GM23338 (cell line): ENCODE measurements around the gene SLC4A4.

Source experiments
- CREB1 ChIP-seq: fragments of 250-450 bp; sonication (Bioruptor Pico); IDR thresholded peaks from 2 replicates; pipeline ENCODE4 v1.5.0; 2020; ENCODE audit warnings: low read depth, mild to moderate bottlenecking, moderate library complexity
- EZH2 ChIP-seq: fragments of 200-600 bp; sonication (generic); IDR thresholded peaks from one replicate; pipeline ENCODE4 v1.8.0; 2017; ENCODE audit warnings: antibody characterized with exemption, mild to moderate bottlenecking, low read depth; ENCODE audit not compliant: unreplicated experiment
- EZH2phosphoT487 ChIP-seq: fragments of 200-600 bp; sonication (generic); IDR thresholded peaks from one replicate; pipeline ENCODE4 v1.8.1; 2018; ENCODE audit warnings: antibody characterized with exemption; ENCODE audit not compliant: unreplicated experiment
- JUNB ChIP-seq: IDR thresholded peaks from one replicate; pipeline ENCODE4 v1.6.1; 2016; ENCODE audit warnings: antibody characterized with exemption; ENCODE audit not compliant: unreplicated experiment
- NANOG ChIP-seq: IDR thresholded peaks from 2 replicates; pipeline ENCODE4 v1.6.1; 2016; ENCODE audit warnings: antibody characterized with exemption, borderline replicate concordance
- POLR2AphosphoS5 ChIP-seq: IDR thresholded peaks from 2 replicates; pipeline ENCODE4 v1.6.1; 2016; ENCODE audit warnings: antibody characterized with exemption, low read depth
- STAT1 ChIP-seq: IDR thresholded peaks from one replicate; pipeline ENCODE4 v1.6.1; 2016; ENCODE audit warnings: antibody characterized with exemption; ENCODE audit not compliant: unreplicated experiment
- ZNF114 ChIP-seq: fragments of 250-450 bp; sonication (Bioruptor Pico); IDR thresholded peaks from 2 replicates; pipeline ENCODE4 v1.5.0; 2020; ENCODE audit warnings: mild to moderate bottlenecking, moderate library complexity
- ZNF331 ChIP-seq: fragments of 250-450 bp; sonication (Bioruptor Pico); IDR thresholded peaks from 2 replicates; pipeline ENCODE4 v1.5.0; 2020; ENCODE audit warnings: low read depth, mild to moderate bottlenecking, moderate library complexity
- TF ChIP-seq, protein P1 (sequence below), 2 experiments: fragments of 200-600 bp in 1 of 2; sonication (generic) in 1 of 2; conservative IDR thresholded peaks; 2 replicates each; pipeline versions ENCODE4 v1.5.1 to v1.6.1; 2016 to 2017; ENCODE audit warnings: antibody characterized with exemption in 2 of 2, low read depth in 2 of 2, mild to moderate bottlenecking in 2 of 2, moderate library complexity in 1 of 2
- TF ChIP-seq, protein P2 (sequence below): IDR thresholded peaks from one replicate; pipeline ENCODE4 v1.6.1; 2018; ENCODE audit warnings: antibody characterized with exemption; ENCODE audit not compliant: unreplicated experiment
- TF ChIP-seq, protein P3 (sequence below): IDR thresholded peaks from 2 replicates; pipeline ENCODE4 v1.6.1; 2016; ENCODE audit warnings: antibody characterized with exemption
- TF ChIP-seq, protein P4 (sequence below): fragments of 250-450 bp; sonication (Bioruptor Pico); IDR thresholded peaks from 2 replicates; pipeline ENCODE4 v1.5.0; 2020; ENCODE audit warnings: mild to moderate bottlenecking, moderate library complexity

DNA sequence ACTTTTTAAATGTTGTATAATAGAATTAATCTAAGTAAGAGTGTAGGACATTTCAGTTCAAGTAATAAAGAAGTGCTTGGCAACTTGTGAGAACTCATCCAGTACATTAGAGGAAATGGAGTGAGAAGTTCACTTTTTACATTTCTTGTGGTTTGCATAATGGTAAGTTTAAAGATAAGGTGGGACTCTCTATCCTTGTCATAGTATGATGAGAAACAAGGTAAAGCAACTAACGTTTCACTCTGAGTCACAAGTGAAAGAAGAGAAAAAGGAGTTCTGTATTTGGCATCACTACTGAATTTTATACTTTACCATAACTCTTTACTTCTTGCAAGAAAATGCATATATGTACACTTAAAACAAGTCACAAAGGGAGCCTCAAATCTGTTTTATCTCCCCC is 219.4 kb downstream of the SLC4A4 start:
- TF ChIP-seq, protein P1, sequence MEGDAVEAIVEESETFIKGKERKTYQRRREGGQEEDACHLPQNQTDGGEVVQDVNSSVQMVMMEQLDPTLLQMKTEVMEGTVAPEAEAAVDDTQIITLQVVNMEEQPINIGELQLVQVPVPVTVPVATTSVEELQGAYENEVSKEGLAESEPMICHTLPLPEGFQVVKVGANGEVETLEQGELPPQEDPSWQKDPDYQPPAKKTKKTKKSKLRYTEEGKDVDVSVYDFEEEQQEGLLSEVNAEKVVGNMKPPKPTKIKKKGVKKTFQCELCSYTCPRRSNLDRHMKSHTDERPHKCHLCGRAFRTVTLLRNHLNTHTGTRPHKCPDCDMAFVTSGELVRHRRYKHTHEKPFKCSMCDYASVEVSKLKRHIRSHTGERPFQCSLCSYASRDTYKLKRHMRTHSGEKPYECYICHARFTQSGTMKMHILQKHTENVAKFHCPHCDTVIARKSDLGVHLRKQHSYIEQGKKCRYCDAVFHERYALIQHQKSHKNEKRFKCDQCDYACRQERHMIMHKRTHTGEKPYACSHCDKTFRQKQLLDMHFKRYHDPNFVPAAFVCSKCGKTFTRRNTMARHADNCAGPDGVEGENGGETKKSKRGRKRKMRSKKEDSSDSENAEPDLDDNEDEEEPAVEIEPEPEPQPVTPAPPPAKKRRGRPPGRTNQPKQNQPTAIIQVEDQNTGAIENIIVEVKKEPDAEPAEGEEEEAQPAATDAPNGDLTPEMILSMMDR (conservative IDR thresholded peaks at IDR 0.05; ENCODE audit: low read depth in 2 of 2), result no peak
- TF ChIP-seq POLR2AphosphoS5 (no peak), EZH2 (no peak), EZH2phosphoT487 (no peak), CREB1 (CRISPR knock-in tag) (no peak), JUNB (no peak), STAT1 (no peak), ZNF331 (CRISPR knock-in tag) (no peak), ZNF114 (CRISPR knock-in tag) (no peak), NANOG (no peak)
- TF ChIP-seq, protein P2, sequence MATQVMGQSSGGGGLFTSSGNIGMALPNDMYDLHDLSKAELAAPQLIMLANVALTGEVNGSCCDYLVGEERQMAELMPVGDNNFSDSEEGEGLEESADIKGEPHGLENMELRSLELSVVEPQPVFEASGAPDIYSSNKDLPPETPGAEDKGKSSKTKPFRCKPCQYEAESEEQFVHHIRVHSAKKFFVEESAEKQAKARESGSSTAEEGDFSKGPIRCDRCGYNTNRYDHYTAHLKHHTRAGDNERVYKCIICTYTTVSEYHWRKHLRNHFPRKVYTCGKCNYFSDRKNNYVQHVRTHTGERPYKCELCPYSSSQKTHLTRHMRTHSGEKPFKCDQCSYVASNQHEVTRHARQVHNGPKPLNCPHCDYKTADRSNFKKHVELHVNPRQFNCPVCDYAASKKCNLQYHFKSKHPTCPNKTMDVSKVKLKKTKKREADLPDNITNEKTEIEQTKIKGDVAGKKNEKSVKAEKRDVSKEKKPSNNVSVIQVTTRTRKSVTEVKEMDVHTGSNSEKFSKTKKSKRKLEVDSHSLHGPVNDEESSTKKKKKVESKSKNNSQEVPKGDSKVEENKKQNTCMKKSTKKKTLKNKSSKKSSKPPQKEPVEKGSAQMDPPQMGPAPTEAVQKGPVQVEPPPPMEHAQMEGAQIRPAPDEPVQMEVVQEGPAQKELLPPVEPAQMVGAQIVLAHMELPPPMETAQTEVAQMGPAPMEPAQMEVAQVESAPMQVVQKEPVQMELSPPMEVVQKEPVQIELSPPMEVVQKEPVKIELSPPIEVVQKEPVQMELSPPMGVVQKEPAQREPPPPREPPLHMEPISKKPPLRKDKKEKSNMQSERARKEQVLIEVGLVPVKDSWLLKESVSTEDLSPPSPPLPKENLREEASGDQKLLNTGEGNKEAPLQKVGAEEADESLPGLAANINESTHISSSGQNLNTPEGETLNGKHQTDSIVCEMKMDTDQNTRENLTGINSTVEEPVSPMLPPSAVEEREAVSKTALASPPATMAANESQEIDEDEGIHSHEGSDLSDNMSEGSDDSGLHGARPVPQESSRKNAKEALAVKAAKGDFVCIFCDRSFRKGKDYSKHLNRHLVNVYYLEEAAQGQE, result no peak
- TF ChIP-seq, protein P3, sequence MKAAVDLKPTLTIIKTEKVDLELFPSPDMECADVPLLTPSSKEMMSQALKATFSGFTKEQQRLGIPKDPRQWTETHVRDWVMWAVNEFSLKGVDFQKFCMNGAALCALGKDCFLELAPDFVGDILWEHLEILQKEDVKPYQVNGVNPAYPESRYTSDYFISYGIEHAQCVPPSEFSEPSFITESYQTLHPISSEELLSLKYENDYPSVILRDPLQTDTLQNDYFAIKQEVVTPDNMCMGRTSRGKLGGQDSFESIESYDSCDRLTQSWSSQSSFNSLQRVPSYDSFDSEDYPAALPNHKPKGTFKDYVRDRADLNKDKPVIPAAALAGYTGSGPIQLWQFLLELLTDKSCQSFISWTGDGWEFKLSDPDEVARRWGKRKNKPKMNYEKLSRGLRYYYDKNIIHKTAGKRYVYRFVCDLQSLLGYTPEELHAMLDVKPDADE, result no peak
- TF ChIP-seq, protein P4, sequence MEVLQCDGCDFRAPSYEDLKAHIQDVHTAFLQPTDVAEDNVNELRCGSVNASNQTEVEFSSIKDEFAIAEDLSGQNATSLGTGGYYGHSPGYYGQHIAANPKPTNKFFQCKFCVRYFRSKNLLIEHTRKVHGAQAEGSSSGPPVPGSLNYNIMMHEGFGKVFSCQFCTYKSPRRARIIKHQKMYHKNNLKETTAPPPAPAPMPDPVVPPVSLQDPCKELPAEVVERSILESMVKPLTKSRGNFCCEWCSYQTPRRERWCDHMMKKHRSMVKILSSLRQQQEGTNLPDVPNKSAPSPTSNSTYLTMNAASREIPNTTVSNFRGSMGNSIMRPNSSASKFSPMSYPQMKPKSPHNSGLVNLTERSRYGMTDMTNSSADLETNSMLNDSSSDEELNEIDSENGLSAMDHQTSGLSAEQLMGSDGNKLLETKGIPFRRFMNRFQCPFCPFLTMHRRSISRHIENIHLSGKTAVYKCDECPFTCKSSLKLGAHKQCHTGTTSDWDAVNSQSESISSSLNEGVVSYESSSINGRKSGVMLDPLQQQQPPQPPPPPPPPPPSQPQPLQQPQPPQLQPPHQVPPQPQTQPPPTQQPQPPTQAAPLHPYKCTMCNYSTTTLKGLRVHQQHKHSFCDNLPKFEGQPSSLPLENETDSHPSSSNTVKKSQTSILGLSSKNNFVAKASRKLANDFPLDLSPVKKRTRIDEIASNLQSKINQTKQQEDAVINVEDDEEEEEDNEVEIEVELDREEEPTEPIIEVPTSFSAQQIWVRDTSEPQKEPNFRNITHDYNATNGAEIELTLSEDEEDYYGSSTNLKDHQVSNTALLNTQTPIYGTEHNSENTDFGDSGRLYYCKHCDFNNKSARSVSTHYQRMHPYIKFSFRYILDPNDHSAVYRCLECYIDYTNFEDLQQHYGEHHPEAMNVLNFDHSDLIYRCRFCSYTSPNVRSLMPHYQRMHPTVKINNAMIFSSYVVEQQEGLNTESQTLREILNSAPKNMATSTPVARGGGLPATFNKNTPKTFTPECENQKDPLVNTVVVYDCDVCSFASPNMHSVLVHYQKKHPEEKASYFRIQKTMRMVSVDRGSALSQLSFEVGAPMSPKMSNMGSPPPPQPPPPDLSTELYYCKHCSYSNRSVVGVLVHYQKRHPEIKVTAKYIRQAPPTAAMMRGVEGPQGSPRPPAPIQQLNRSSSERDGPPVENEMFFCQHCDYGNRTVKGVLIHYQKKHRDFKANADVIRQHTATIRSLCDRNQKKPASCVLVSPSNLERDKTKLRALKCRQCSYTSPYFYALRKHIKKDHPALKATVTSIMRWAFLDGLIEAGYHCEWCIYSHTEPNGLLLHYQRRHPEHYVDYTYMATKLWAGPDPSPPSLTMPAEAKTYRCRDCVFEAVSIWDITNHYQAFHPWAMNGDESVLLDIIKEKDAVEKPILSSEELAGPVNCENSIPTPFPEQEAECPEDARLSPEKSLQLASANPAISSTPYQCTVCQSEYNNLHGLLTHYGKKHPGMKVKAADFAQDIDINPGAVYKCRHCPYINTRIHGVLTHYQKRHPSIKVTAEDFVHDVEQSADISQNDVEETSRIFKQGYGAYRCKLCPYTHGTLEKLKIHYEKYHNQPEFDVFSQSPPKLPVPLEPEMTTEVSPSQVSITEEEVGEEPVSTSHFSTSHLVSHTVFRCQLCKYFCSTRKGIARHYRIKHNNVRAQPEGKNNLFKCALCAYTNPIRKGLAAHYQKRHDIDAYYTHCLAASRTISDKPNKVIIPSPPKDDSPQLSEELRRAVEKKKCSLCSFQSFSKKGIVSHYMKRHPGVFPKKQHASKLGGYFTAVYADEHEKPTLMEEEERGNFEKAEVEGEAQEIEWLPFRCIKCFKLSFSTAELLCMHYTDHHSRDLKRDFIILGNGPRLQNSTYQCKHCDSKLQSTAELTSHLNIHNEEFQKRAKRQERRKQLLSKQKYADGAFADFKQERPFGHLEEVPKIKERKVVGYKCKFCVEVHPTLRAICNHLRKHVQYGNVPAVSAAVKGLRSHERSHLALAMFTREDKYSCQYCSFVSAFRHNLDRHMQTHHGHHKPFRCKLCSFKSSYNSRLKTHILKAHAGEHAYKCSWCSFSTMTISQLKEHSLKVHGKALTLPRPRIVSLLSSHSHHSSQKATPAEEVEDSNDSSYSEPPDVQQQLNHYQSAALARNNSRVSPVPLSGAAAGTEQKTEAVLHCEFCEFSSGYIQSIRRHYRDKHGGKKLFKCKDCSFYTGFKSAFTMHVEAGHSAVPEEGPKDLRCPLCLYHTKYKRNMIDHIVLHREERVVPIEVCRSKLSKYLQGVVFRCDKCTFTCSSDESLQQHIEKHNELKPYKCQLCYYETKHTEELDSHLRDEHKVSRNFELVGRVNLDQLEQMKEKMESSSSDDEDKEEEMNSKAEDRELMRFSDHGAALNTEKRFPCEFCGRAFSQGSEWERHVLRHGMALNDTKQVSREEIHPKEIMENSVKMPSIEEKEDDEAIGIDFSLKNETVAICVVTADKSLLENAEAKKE (CRISPR knock-in tag), result no peak
